VCaP (cell line): ENCODE results near the gene SCGB3A2.

Experiments
- H3K27ac ChIP-seq: fragments of 450-650 bp; 2 replicates; pipeline ENCODE4 v1.5.1; 2017
- CTCF ChIP-seq: fragments of 450-650 bp; conservative IDR thresholded peaks from 2 replicates; pipeline ENCODE4 v1.5.1; 2017; ENCODE audit warnings: mild to moderate bottlenecking, moderate library complexity

Gene SCGB3A2

GRCh38 chr5:147927901-147928300 lies 49.4 kb downstream of the SCGB3A2 start:
- H3K27ac ChIP-seq: no peak overlapping the region
- no peak for TF ChIP-seq CTCF

GRCh38 chr5:147930769-147931168 lies 52.3 kb downstream of the SCGB3A2 start:
- no peak overlapping the region for H3K27ac ChIP-seq
- no peak for TF ChIP-seq CTCF
